Left forelimb (tissue), 1 donor: ENCODE data around the gene FMNL2.

Experiments used
- DNase-seq: peaks from one replicate; pipeline ENCODE4 v3.0.0-alpha.2; 2018; ENCODE audit warnings: low spot score

The FMNL2 gene

DNA sequence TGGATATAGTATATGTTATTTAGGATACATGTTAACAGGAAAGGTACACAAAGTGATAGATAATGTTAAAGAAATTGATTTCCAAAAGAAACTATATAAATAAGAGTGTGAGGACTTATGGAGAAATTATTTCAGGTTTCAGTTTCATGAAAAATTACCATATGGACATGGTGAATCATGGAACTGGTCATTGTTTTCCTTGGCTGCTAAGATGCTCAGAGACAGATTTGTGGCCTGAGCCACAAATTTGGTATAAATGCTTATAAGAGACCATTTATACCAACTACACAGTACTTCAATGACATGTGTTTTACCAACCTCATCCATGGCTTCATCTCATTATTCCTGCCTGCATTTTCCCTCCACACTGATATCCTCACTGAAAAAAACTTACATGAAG is 188.1 kb downstream of the FMNL2 start:
- no peak for DNase-seq

GRCh38 chr2:152525277-152525838 is 190.4 kb downstream of the FMNL2 start:
- DNase-seq, result no peak

GRCh38 chr2:152529420-152530115 is 194.6 kb downstream of the FMNL2 start:
- DNase-seq, result no peak

DNA sequence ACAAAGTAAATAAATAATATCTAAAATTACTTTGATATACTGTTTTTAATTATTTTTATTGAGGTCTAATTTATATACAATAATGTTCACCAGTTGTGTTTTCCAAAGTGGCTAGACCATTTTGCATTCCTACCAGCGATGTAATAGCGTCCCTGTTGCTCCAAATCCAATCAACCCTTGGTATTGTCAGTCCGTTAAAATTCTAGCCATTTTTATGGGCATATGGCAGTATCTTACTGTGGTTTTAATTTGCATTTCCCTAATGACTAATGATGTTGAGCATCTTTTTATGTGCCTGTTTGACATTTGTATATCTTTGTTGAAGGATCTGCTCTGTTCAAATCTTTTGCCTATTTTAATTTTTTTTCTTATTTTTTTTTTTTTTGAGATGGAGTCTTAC is 197.3 kb downstream of the FMNL2 start:
- DNase-seq, result no peak

- DNase-seq, result no peak
These were observed 199.6 kb downstream of the FMNL2 start for GRCh38 chr2:152534460-152535135.

- DNase-seq, result no peak
These were observed 202.2 kb downstream of the FMNL2 start for GRCh38 chr2:152537081-152537651.

GRCh38 chr2:152539424-152539823 is 204.4 kb downstream of the FMNL2 start:
- no peak for DNase-seq

- DNase-seq, result no peak
These were observed 206.7 kb downstream of the FMNL2 start for GRCh38 chr2:152541712-152542111.

GRCh38 chr2:152542337-152542994 is 207.5 kb downstream of the FMNL2 start:
- no peak for DNase-seq

- no peak for DNase-seq
These were observed 208.1 kb downstream of the FMNL2 start for GRCh38 chr2:152542995-152543481.

DNA sequence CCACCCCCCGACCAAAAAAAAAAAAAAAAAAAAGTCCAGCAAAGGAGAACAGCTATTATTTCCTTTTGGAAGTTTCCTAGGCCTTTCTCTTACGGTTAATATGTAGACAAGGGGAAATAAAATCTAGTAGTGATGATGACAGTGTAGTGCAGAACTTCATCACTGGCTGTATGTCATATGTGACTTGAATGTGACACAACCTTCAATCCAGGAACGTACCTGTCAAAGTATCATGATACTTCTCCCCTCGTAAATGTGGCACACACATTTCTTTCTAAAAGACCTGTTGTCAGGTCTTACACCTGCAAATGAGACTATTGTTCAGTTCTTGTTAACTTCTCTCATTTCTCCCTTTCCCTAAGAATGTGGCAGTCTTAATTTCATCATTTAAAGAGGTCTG is 208.7 kb downstream of the FMNL2 start:
- no peak for DNase-seq

- no peak for DNase-seq
These were observed 209.7 kb downstream of the FMNL2 start for GRCh38 chr2:152544638-152545037.

GRCh38 chr2:152546230-152546837 is 211.4 kb downstream of the FMNL2 start:
- DNase-seq, result no peak

GRCh38 chr2:152548111-152548875 is 213.3 kb downstream of the FMNL2 start:
- DNase-seq, result no peak

DNA sequence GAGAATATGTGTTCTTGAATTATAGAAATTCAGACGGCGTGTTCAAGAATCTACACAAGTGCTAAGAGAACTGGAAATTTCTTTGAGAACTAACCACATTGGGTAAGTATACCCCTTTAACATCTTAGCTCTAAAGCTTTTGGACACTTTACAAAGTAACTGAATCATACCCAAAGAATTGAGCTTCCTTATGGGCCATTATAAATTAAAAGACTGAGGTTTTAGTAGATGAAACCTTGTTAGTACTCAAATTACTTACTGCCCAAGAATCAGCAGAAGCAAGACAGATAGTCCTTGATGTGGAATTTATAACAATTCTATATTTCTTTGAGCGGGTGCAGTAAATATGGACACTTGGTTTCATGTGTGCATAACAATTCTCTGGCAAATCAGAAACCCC is 214.0 kb downstream of the FMNL2 start:
- DNase-seq, result no peak

- no peak for DNase-seq
These were observed 214.4 kb downstream of the FMNL2 start for GRCh38 chr2:152549423-152549822.

DNA sequence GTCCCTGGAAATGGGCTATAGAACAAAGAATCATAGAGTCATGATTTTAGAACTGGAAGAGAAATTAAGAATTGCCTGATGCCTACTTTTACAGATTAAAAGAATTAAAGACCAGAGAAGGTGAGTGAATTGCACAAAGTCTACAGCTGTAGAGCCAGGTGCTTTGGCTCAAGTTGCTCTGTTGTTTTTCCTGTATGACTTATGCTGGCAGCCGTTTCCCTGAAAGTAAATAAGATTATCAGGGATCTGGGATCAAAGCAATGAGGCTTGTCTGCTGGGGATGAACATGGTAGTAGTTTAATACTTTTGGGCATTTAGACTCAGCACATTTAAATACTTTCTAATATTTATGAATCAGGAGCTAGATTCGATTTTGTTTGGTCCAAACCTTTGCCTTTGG is 215.4 kb downstream of the FMNL2 start:
- no peak for DNase-seq

- DNase-seq, result no peak
These were observed 217.9 kb downstream of the FMNL2 start for GRCh38 chr2:152552888-152553287.

- DNase-seq, result no peak
These were observed 218.5 kb downstream of the FMNL2 start for GRCh38 chr2:152553518-152553917.

DNA sequence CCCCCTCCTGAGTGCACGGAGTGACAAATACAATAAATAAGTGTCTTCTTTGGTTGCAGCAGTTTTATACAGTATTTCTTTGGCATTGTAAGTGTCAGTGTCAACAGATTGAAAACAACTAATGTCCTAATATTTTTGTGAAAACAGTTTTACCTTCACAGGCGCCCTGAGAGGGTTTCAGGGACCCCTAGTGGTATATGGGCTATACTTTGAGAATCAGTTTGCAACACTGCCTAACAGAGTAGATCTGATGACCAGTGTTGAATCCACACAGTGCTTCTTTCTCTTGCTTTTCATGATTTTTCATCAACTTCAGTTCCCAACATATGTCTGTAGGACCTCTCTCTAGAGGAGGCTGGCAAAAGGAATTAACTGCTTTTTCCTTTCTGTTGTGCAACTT is 220.1 kb downstream of the FMNL2 start:
- no peak for DNase-seq

GRCh38 chr2:152556506-152556905 is 221.5 kb downstream of the FMNL2 start:
- DNase-seq, result no peak
